HepG2 (cell line): ENCODE results near the gene HYOU1. TPM values are rescaled to one million over a fixed set of nuclear protein-coding genes. Genes with fewer than 3 reads are reported as not detected.
A peak's percentile ranks its signal among the peaks of the same experiment; 100 is the strongest.

Experiments
- AGO1 ChIP-seq: fragments of 200-400 bp; formaldehyde crosslinking; IDR thresholded peaks from 2 replicates; pipeline ENCODE4 v1.6.1; 2017; ENCODE audit warnings: mild to moderate bottlenecking, low read depth, low read length, moderate library complexity; ENCODE audit not compliant: poor library complexity, severe bottlenecking
- AKAP8 ChIP-seq: sonication (generic); formaldehyde crosslinking; IDR thresholded peaks from 2 replicates; pipeline ENCODE4 v1.5.1; 2020; ENCODE audit warnings: mild to moderate bottlenecking, missing genetic modification reagents
- GATA4 ChIP-seq: sonication (generic); IDR thresholded peaks from 2 replicates; pipeline ENCODE4 v1.6.1; 2016; ENCODE audit warnings: antibody characterized with exemption, low read depth, borderline replicate concordance
- MAFK ChIP-seq, 2 experiments: IDR thresholded peaks in 1 of 2; conservative IDR thresholded peaks in 1 of 2; 2 replicates each; pipeline ENCODE4 v1.6.1; 2011; ENCODE audit warnings: improper control_type of control experiment in 2 of 2, low read length in 2 of 2
- SOX5 ChIP-seq: IDR thresholded peaks from 2 replicates; pipeline ENCODE4 v1.6.1; 2016; ENCODE audit warnings: borderline replicate concordance
- TAF1 ChIP-seq: sonication (generic); formaldehyde crosslinking; IDR thresholded peaks from 2 replicates; pipeline ENCODE4 v1.4.0; 2020; ENCODE audit warnings: missing genetic modification reagents
- ZNF20 ChIP-seq: sonication (generic); formaldehyde crosslinking; IDR thresholded peaks from 2 replicates; pipeline ENCODE4 v1.4.0; 2020; ENCODE audit warnings: mild to moderate bottlenecking, moderate library complexity, missing genetic modification reagents
- ZNF296 ChIP-seq: sonication (generic); formaldehyde crosslinking; conservative IDR thresholded peaks from 2 replicates; pipeline ENCODE4 v1.5.0; 2020; ENCODE audit warnings: mild to moderate bottlenecking, missing genetic modification reagents
- ZNF335 ChIP-seq: sonication (generic); formaldehyde crosslinking; IDR thresholded peaks from 2 replicates; pipeline ENCODE4 v1.4.0; 2020; ENCODE audit warnings: missing genetic modification reagents
- ZNF790 ChIP-seq: sonication (generic); formaldehyde crosslinking; IDR thresholded peaks from 2 replicates; pipeline ENCODE4 v1.8.0; 2022; ENCODE audit warnings: missing genetic modification reagents, mild to moderate bottlenecking, borderline replicate concordance
- polyA plus RNA-seq, 8 experiments: library from polyadenylated mRNA; depleted of rRNA in 3 of 8; stranded (reverse) in 7 of 8; unstranded in 1 of 8; fragments of >200 nt; fragmentation: Illumina TruSeq in 4 of 8; extraction: Trizol in 4 of 8; gene quantifications; 2 replicates each; pipeline versions ENCODE4 v1.2.1 to v1.2.3, GENCODE V29; 2011 to 2016; ENCODE audit warnings: low read depth in 4 of 8, missing spikeins in 1 of 8, mixed read lengths in 1 of 8; ENCODE audit not compliant: insufficient read depth in 1 of 8
- total RNA-seq, 5 experiments: library from RNA; depleted of rRNA; stranded (reverse); fragments of >200 nt; fragmentation: Illumina TruSeq; extraction: Trizol; gene quantifications; 2 replicates each; pipeline ENCODE4 v1.2.3, GENCODE V29; 2016; ENCODE audit warnings: low read depth in 1 of 5
- TF ChIP-seq, protein P1 (sequence below): sonication (generic); formaldehyde crosslinking; IDR thresholded peaks from 2 replicates; pipeline ENCODE4 v1.4.0; 2020; ENCODE audit warnings: missing genetic modification reagents
- TF ChIP-seq, protein P2 (sequence below): sonication (generic); formaldehyde crosslinking; IDR thresholded peaks from 2 replicates; pipeline ENCODE4 v1.4.0; 2020; ENCODE audit warnings: low read depth, missing genetic modification reagents
- TF ChIP-seq, protein P3 (sequence below): sonication (generic); formaldehyde crosslinking; IDR thresholded peaks from 2 replicates; pipeline ENCODE4 v1.8.0; 2022; ENCODE audit warnings: missing genetic modification reagents, low read depth, mild to moderate bottlenecking, borderline replicate concordance
- TF ChIP-seq, protein P4 (sequence below): IDR thresholded peaks from 2 replicates; pipeline ENCODE4 v1.6.1; 2018; ENCODE audit warnings: missing genetic modification reagents, mild to moderate bottlenecking, missing compliant biosample characterization

HYOU1 gene
- total and polyA plus RNA-seq, 2 of the 13 experiments (the other 11 are each of a cell fraction or from before 2014, with no cell fraction given): 127 to 155 TPM

DNA sequence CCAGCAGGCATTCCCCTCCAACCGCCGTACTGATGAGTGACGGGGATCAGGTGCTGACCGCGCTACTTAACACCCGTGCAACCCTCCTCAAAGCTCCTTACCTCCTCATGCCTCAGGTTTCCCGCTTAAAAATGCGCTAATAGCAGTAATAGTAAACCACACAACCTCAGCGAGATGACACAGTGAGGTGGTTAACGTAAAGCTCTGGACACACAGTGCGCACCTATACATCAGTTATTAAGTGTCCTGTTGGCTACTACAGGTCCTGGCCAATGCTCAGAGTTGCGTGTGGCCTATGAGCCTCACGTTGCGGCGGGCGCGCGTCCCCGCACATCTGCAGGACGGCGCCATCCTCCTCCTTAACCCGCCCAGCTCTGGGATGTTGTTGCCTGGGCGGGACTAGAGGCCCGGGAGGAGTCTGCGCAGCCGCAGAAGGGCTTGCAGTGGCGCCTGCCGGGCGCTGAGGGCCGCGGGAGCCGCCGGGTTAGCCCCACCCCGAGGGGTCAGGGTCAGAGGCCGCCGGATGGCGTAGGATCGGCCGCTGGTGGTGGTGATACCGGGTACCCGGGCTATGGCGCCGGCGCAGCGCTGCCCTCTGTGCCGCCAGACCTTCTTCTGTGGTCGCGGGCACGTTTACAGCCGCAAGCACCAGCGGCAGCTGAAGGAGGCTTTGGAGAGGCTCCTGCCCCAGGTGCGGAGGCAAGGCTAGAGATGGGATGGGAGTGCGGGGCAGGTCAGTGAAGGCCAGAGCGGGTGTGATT, 59.2 kb downstream of the HYOU1 start, which contains the start of gene CENATAC (continued):
- TF ChIP-seq ZNF335 (no peak; the same call in 1 of the 2 replicates), ZNF20 (CRISPR knock-in tag) (0 out of 2 replicates have a peak, but pooled peaks have one; percentile 42), ZNF296 (CRISPR knock-in tag) (no peak), TAF1 (CRISPR knock-in tag) (peak; percentile 84; the same call in 1 of the 2 replicates), ZNF790 (CRISPR knock-in tag) (no peak; the same call in 1 of the 2 replicates), AKAP8 (CRISPR knock-in tag) (peak; percentile 20; the same call in 1 of the 2 replicates), MAFK (conservative IDR thresholded peaks at IDR 0.05 in 1 of 2, IDR thresholded peaks at IDR 0.05 in 1 of 2; ENCODE audit: low read length in 2 of 2) (no peak), SOX5 (no peak; the same call in none of the 2 replicates), GATA4 (peak; percentile 26; the same call in 1 of the 2 replicates), AGO1 (peak; percentile 29)
- TF ChIP-seq, protein P1, sequence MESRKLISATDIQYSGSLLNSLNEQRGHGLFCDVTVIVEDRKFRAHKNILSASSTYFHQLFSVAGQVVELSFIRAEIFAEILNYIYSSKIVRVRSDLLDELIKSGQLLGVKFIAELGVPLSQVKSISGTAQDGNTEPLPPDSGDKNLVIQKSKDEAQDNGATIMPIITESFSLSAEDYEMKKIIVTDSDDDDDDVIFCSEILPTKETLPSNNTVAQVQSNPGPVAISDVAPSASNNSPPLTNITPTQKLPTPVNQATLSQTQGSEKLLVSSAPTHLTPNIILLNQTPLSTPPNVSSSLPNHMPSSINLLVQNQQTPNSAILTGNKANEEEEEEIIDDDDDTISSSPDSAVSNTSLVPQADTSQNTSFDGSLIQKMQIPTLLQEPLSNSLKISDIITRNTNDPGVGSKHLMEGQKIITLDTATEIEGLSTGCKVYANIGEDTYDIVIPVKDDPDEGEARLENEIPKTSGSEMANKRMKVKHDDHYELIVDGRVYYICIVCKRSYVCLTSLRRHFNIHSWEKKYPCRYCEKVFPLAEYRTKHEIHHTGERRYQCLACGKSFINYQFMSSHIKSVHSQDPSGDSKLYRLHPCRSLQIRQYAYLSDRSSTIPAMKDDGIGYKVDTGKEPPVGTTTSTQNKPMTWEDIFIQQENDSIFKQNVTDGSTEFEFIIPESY (CRISPR knock-in tag): no peak
- TF ChIP-seq, protein P2, sequence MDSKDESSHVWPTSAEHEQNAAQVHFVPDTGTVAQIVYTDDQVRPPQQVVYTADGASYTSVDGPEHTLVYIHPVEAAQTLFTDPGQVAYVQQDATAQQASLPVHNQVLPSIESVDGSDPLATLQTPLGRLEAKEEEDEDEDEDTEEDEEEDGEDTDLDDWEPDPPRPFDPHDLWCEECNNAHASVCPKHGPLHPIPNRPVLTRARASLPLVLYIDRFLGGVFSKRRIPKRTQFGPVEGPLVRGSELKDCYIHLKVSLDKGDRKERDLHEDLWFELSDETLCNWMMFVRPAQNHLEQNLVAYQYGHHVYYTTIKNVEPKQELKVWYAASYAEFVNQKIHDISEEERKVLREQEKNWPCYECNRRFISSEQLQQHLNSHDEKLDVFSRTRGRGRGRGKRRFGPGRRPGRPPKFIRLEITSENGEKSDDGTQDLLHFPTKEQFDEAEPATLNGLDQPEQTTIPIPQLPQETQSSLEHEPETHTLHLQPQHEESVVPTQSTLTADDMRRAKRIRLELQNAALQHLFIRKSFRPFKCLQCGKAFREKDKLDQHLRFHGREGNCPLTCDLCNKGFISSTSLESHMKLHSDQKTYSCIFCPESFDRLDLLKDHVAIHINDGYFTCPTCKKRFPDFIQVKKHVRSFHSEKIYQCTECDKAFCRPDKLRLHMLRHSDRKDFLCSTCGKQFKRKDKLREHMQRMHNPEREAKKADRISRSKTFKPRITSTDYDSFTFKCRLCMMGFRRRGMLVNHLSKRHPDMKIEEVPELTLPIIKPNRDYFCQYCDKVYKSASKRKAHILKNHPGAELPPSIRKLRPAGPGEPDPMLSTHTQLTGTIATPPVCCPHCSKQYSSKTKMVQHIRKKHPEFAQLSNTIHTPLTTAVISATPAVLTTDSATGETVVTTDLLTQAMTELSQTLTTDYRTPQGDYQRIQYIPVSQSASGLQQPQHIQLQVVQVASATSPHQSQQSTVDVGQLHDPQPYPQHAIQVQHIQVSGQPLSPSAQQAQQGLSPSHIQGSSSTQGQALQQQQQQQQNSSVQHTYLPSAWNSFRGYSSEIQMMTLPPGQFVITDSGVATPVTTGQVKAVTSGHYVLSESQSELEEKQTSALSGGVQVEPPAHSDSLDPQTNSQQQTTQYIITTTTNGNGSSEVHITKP: peak; percentile 49; the same call in 1 of the 2 replicates
- TF ChIP-seq, protein P3, sequence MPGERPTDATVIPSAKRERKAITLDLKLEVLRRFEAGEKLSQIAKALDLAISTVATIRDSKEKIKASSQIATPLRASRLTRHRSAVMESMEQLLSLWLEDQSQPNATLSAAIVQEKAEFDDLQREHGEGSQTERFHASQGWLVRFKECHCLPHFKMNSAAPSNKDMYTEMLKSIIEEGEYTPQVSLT: 0 out of 2 replicates have a peak, but pooled peaks have one; percentile 14
- TF ChIP-seq, protein P4, sequence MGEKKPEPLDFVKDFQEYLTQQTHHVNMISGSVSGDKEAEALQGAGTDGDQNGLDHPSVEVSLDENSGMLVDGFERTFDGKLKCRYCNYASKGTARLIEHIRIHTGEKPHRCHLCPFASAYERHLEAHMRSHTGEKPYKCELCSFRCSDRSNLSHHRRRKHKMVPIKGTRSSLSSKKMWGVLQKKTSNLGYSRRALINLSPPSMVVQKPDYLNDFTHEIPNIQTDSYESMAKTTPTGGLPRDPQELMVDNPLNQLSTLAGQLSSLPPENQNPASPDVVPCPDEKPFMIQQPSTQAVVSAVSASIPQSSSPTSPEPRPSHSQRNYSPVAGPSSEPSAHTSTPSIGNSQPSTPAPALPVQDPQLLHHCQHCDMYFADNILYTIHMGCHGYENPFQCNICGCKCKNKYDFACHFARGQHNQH (CRISPR knock-in tag): peak; percentile 52; the same call in 1 of the 2 replicates
- TF ChIP-seq, all 625 proteins: peak for 239
